Cortex of kidney (tissue), 1 donor: ENCODE measurements around the gene AUTS2.

ENCODE experiments used
- DNase-seq: peaks from one replicate; lab custom pipeline; 2025; lab: John Stamatoyannopoulos, UW

Gene AUTS2

GRCh38 chr7:70659263-70659662 is 1061.0 kb downstream of the AUTS2 start:
- DNase-seq: no peak

DNA sequence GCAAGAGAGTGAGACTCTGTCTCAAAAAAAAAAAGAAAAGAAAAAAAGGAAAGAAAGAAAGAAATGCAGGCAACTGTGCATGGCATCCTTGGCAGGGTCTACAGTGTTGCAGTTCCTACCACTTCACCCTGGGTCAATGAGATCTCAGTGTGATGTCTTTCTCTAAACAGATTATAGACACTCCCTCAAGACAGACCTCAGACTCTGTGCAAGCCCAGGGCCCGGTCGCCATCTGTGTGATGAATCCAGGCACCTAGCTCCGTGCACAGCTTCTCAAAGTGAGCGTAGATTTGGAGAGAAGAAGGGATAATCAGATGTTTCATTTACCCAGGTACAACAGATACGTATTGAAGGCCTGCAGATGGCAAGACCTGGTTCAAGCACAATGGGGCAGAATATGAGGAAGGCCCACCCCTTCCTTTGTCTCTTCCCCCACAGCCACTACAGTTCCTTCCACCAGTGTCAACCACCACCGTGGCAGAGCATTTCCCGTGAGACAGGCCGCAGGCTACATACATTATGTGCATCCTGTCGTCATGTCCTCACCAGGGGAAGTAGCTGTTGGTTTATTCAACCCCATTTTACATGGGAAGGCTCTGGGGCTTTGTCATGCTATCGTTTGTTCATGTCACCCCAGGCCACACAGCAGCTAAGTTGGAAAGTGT is 1062.0 kb downstream of the AUTS2 start:
- DNase-seq: no peak

DNA sequence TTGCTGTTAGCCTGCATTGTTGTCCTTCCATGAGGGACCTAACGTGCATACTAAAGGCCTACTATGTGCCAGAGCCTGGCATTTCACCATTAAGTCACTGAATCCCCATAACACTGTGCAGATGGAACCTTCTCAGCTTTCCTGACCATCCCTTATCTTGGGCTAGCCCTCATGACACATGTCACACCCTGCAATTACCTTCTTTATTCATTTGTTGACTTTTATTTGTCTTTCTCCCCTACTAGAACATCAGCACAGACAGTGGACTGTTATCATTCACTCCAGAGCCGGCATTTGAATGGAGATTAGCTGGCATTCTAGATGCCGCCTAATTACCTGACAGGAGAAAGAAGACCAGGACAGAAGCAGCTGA is 1062.5 kb downstream of the AUTS2 start:
- DNase-seq: no peak

DNA sequence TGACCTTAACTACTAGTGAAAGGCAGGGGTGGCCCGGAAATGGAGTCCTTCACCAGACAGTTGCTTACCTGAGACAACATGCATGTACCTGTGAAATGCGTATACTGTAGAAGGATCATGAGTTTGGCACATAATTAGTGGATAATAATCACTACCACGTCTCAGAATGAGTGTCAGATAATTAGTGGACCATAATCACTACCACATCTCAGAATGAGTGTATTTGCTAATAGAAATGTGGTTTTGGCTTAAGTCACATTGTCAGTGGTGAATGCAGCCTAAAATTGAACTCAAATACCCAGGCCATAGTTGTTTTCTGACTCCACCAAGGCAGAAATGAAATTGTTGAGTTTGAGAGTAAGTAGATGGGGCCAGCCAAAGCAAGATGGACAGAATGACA is 1065.4 kb downstream of the AUTS2 start:
- DNase-seq: no peak

GRCh38 chr7:70665997-70666396 is 1067.7 kb downstream of the AUTS2 start:
- DNase-seq: no peak

GRCh38 chr7:70667406-70667805 is 1069.1 kb downstream of the AUTS2 start:
- no peak for DNase-seq

GRCh38 chr7:70668606-70669358 is 1070.5 kb downstream of the AUTS2 start:
- DNase-seq: no peak

DNA sequence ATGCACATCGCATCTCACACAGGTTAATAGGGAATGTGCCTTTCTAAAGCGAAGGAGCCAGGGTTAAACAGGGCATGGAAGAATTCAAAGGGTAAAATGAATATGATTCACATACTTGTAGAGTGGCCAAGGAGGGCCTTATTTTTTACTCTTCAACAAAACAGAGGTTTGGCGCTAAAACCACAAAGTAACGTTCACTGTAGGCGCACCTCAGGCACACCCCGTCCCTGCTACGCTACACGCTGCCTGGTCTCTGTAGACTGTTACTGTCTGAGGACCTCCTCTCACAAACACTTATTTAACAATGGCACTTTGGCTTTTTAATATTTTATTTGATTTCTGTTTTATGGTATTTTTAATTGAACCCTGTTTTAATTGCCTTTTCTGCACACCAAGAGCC is 1071.6 kb downstream of the AUTS2 start:
- DNase-seq: no peak

DNA sequence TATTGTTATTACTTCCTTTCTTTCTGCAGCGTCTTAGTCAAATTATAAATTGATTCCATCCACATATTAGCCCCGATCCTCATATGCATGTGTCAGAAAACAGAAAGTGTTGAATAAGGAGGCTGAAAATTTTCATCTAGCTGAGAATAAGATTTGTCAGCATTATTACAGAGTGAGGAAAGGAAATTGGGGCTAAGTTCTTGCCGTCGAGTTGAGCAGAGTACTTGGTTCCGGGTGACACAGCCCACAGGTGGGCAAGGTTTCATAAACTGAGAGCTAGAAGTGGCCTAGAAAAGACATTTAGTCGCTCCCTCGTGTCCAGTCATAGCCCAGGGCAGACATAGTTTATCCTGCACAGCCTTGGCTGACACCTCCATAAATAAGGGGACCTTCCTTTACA is 1072.0 kb downstream of the AUTS2 start:
- no peak for DNase-seq

DNA sequence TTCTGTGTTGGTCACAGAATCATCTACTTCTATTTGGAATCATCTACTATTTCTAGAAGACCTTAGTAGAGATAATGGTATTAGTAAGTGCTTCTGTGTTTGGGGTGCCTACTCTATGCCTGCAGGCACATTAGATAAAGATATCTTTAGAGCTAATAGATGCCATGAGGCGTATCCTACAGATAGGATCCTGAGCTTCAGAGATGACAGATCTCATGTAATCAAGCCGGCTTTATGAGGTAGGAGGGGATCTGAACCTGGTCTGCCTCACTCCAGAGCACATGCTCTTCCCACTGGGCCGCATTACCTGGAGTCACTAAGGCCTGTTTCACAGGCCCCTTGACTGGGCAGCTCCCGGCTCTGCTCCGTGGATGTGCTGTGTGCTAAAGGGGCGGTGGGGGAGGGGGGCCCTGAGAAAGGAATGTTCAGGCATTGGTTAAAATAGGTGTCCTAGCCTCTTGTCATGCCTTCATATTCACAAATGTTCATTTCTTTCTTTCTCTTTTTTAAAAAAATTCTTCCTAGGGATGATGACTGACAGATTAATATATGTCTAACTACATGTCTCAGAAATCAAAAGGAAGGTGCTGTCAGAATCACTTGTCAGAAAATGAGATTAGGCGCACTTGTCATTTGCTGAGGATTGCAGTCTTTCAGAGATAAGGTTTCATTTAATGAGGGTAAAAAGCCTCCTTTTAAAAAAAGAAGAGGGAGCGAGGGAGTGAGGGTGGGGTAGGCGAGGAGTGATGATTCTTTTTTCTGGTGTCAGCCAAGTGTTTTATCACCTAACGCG is 1075.7 kb downstream of the AUTS2 start:
- DNase-seq: no peak

GRCh38 chr7:70674571-70675010 is 1076.3 kb downstream of the AUTS2 start:
- no peak for DNase-seq

GRCh38 chr7:70676243-70676642 is 1078.0 kb downstream of the AUTS2 start:
- no peak for DNase-seq

- DNase-seq: no peak
These were observed 1080.5 kb downstream of the AUTS2 start for GRCh38 chr7:70678621-70679251.

GRCh38 chr7:70679661-70680060 is 1081.4 kb downstream of the AUTS2 start:
- no peak for DNase-seq

- no peak for DNase-seq
These were observed 1082.0 kb downstream of the AUTS2 start for GRCh38 chr7:70680306-70680705.

GRCh38 chr7:70680743-70681468 is 1082.6 kb downstream of the AUTS2 start:
- DNase-seq: no peak

- DNase-seq: no peak
These were observed 1083.4 kb downstream of the AUTS2 start for GRCh38 chr7:70681469-70682350.

- DNase-seq: no peak
These were observed 1085.9 kb downstream of the AUTS2 start for GRCh38 chr7:70684173-70684572.

- DNase-seq: no peak
These were observed 1095.0 kb downstream of the AUTS2 start for GRCh38 chr7:70693321-70693685.

- DNase-seq: no peak
These were observed 1095.6 kb downstream of the AUTS2 start for GRCh38 chr7:70693686-70694433.
